H1 (cell line): Measurements from ENCODE around the gene RERG. TPM values are rescaled to one million over a fixed set of nuclear protein-coding genes. Genes with fewer than 3 reads are reported as not detected.

Experiments
- JUND ChIP-seq: IDR thresholded peaks from 2 replicates; pipeline ENCODE4 v1.6.1; 2011; ENCODE audit warnings: mild to moderate bottlenecking, improper control_type of control experiment, low read length
- MAFK ChIP-seq: IDR thresholded peaks from 2 replicates; pipeline ENCODE4 v1.6.1; 2012; ENCODE audit warnings: low read depth, mild to moderate bottlenecking, improper control_type of control experiment, low read length
- MAX ChIP-seq: IDR thresholded peaks from 2 replicates; pipeline ENCODE4 v1.6.1; 2012; ENCODE audit warnings: inconsistent platforms
- RNF2 ChIP-seq: fragments of 200-900, 300-1000 bp; sonication (generic); IDR thresholded peaks from 2 replicates; pipeline ENCODE4 v1.7.1; 2016; ENCODE audit warnings: borderline replicate concordance, low read depth, mild to moderate bottlenecking, antibody characterized with exemption, low read length; ENCODE audit not compliant: poor library complexity, severe bottlenecking; ENCODE audit errors: missing control alignments
- RXRA ChIP-seq: IDR thresholded peaks from 2 replicates; pipeline ENCODE4 v1.6.1; 2011; ENCODE audit warnings: low read depth, mild to moderate bottlenecking, low read length, moderate library complexity; ENCODE audit not compliant: insufficient read depth
- ZNF274 ChIP-seq: IDR thresholded peaks from 2 replicates; pipeline ENCODE4 v1.7.0; 2012; ENCODE audit warnings: low read length, borderline replicate concordance; ENCODE audit errors: extremely low read depth
- polyA plus RNA-seq, 7 experiments: library from polyadenylated mRNA; depleted of rRNA in 3 of 7; stranded (reverse) in 5 of 7; unstranded in 2 of 7; fragments of >200 nt in 5 of 7; fragments of 200-250 nt in 2 of 7; gene quantifications; 1 replicate in 5 of 7; 2 replicates in 1 of 7; 4 replicates in 1 of 7; pipeline versions ENCODE4 v1.2.1 to v1.2.3, GENCODE V29; 2011 to 2013; ENCODE audit warnings: missing spikeins in 2 of 7, mixed read lengths in 2 of 7
- total RNA-seq: library from RNA; stranded (reverse); fragmentation: NEBNext Ultra II Directional; extraction: Animal tissue kit (Norgen Biotek cat#: 25700); gene quantifications from 2 replicates; pipeline ENCODE4 v1.2.1, GENCODE V29; 2021

The RERG gene
- total and polyA plus RNA-seq, 2 of the 8 experiments (the other 6 are each of a cell fraction or from before 2014, with no cell fraction given), result 0.12 to 0.86 TPM

- no peak for TF ChIP-seq MAX
- TF ChIP-seq ZNF274, result no peak
- TF ChIP-seq RNF2, result no peak
- TF ChIP-seq JUND, result no peak
- no peak for TF ChIP-seq RXRA
- no peak for TF ChIP-seq MAFK
Measured at GRCh38 chr12:15131431-15131830, 89.8 kb downstream of the RERG start (continued).
